GM19351 (cell line): ENCODE data around the gene RABL3.
"Not testable (repeated sequence)": the region's sequence is repeated elsewhere in the genome, so short reads cannot be mapped to it uniquely, and the experiment has no call there.

Experiments used
- ATAC-seq: cut with Tn5 transposase; IDR thresholded peaks from one replicate; pipeline ENCODE4 v1.9.1; 2021; ENCODE audit warnings: mild to moderate bottlenecking, moderate library complexity; ENCODE audit not compliant: unreplicated experiment

The RABL3 gene

DNA sequence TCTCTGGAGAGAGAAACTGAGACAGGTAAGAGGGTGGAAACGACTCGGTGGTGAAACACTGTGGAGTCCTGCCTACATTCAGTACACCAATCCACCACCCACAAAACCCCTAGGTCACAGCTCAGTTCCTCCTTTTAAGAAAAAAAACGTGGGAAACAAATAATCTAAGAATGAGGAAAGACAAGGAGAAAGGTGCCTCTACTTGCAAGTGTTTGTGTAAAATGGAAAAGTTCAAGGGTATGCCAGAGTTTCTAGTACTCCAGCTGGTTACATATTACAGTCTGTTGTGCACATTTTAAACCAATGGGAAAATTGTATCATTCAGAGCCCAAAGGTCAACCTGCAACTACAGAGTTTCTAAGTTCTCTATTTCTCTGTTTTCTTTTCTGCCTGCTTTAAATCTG, 92.5 kb downstream of the RABL3 start:
- ATAC-seq = no peak

DNA sequence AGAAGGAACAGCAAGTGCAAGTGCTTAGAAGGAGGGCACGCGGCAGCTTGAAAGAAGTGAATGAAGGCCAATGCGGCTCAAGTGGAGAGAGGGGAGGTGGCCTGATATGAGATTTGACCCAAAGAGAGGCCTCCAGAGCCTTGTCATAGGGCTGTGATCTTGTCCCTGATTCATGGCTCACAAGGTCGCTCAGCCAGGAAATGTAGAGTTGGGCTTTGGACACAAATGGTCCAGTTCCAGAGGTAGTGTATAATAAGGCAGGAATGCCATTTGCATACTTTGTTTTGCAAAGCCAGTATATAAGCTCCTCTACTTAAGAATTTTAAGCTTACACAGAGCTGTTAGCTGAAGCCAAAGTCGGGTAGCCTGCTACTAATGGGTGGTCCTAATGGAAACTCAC, 94.0 kb downstream of the RABL3 start:
- no peak for ATAC-seq

DNA sequence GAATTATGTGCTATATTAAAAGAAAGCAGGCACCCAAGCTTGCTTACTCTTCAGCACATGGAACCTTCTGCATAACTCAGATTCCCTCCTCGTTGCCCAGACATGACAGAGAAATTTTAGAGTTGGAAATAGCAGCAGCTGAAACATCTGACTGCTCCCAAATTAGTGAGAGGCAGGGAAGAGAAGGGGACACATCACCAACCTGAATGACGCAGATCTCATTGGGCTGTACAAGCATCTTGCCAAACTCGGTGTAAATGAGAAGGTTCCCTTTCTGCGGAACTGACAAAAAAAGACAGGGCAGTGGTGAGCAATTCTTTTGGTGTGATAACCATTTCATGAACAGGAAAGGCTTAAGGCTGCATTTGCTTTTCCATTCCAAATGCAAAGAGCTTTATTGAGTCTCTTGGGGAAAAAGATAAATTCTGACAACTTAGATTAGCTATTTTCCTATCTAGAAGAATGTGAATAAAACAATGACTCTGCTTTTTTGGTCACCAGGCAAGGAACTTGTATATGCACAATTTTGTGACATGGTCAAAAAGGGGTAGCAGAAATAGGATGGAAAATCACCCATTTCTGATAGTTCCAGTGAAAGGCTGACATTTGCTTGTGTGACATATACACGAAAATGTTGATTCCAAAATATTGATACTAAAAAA, 95.4 kb downstream of the RABL3 start:
- ATAC-seq = no peak

DNA sequence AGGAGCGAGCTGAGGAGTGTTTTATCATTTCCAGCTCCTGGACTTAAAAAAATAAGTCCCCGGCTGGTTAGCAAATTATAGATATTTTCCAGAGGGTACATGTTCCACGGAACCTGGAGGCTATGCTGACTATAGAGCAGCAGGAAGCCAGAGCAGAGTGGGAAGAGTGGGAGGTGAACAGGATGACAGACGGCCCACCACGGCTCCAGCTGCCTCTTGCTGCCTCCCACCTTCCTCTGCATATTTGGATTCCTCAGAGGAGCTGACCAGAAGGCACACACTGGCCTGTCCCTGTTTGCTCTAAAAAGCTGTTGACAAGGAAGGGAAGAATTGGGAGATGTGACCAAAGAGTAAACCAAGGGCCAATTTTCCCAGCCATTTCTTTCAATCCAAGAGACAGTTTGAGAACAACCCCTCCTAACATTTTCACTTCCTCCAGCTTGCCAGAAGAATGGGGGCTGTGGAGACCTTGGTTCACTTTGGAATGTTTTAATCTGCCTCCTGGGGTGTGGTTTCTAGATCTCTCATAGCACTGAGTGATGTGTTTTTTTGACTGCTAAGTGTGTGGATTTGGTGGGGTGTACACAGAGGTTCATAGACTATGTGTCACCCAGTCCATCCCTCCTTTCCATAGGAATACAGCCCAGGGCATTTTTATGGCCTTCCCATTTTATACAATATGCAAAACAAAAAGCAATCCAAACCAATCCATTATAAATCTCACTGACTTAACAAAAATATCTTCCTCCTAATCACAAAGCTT, 97.1 kb downstream of the RABL3 start:
- ATAC-seq = no peak

DNA sequence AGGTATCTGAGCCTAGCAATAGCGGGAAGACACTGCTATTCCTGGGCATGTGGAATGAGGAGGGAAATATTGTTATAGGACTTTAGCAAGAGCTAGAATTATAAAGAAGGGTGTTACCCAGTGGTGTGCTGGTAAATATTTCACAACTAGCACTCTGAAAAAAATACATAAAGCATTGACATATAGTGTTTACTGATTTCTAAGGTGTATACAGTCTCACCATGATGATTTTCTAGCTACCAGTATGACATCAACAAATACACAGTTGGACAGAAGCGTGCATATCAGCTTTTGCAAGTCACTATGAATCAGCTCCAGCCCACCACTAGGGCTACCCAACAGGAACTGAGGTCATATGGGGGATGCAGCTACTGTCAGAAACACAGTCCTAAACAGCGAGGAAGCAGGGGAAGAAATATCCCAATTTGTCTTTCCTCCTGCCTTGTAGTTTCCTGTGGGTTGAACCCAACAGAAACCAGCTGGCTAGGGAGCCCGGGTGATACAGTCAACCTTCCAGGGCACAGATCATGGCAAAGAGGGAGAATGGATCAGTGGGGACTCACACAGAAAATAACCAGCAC, 99.9 kb downstream of the RABL3 start:
- no peak for ATAC-seq

DNA sequence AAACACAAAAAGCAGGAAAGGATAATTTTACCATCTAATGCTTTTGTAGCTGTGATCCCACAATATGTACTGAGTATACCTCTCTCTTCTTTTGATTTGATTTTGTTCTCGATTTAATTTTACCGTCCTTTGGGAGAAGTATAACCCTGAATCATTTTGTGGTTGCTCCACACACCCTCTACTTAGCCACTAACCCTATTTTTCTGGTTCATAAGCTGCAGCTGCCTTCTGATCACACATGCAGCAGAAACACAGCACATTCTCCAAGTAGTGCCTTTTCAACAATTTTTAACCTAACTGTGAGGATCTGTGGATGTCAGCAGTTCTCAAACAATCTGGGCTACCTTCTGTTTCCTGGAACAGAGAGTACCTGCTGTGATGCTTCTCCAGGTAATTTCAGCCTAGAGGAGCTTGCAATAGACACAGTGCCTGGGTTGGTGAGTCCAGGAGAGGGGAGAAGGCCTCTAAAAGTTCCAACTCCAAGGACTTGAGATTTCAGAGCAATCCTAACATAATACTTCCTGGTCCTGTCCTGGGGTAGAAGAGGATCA, 100.5 kb downstream of the RABL3 start:
- no peak for ATAC-seq

DNA sequence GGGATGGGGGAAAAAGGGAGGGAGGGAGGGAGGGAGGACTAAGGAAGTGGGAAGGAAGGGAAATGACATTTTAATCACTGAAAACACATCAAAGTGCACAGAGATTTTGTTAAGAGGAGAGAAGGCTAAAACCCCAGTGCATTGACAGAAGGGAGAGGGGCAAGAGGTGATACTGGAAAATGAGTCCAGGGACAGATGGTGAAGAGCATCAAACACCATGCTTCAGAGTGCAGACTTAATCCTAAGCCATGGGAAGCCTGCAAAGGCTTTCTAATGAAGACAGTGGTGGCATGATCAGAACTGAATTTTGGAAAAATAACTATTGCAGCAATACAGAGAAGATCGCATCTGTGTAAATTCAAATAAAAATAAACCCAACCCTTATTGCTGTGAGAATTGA, 102.1 kb downstream of the RABL3 start:
- ATAC-seq = no peak

DNA sequence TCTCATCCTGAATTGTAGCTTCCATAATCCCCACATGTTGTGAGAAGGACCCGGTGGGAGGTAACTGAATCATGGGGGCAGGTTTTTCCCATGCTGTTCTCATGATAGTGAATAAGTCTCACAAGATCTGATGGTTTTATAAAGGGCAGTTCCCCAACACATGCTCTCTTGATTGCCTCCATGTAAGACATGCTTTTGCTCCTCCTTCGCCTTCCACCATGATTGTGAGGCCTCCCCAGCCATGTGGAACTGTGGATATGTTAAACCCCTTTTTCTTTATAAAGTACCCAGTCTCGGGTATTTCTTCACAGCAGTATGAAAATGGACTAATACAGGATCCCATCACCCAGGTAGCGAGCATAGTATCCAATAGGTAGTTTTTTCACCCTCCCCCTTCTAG, 103.5 kb downstream of the RABL3 start:
- ATAC-seq = not testable (repeated sequence)

GRCh38 chr3:120637851-120638559, 104.3 kb downstream of the RABL3 start:
- no peak for ATAC-seq

- ATAC-seq = no peak
These were observed 105.4 kb downstream of the RABL3 start for GRCh38 chr3:120636795-120637401.
